GM12865 (cell line): Measurements from ENCODE around the gene DLG3.

Experiments
- DNase-seq: peaks from one replicate; pipeline ENCODE4 v3.0.0; 2010; ENCODE audit warnings: low read depth
- H3K4me3 ChIP-seq: 2 replicates; pipeline ENCODE4 v1.5.1; 2011; ENCODE audit warnings: mild to moderate bottlenecking, low read depth, low read length, control low read depth
- TF ChIP-seq, protein P1 (sequence below): IDR thresholded peaks from 2 replicates; pipeline ENCODE4 v1.5.1; 2011; ENCODE audit warnings: low read length, control low read depth, low read depth, inconsistent platforms; ENCODE audit not compliant: insufficient read depth; ENCODE audit errors: missing control alignments

The DLG3 gene

GRCh38 chrX:70476934-70477733, 32.5 kb downstream of the DLG3 start:
- TF ChIP-seq, protein P1, sequence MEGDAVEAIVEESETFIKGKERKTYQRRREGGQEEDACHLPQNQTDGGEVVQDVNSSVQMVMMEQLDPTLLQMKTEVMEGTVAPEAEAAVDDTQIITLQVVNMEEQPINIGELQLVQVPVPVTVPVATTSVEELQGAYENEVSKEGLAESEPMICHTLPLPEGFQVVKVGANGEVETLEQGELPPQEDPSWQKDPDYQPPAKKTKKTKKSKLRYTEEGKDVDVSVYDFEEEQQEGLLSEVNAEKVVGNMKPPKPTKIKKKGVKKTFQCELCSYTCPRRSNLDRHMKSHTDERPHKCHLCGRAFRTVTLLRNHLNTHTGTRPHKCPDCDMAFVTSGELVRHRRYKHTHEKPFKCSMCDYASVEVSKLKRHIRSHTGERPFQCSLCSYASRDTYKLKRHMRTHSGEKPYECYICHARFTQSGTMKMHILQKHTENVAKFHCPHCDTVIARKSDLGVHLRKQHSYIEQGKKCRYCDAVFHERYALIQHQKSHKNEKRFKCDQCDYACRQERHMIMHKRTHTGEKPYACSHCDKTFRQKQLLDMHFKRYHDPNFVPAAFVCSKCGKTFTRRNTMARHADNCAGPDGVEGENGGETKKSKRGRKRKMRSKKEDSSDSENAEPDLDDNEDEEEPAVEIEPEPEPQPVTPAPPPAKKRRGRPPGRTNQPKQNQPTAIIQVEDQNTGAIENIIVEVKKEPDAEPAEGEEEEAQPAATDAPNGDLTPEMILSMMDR, result no peak
- H3K4me3 ChIP-seq, result no peak overlapping the region
- DNase-seq, result no peak

DNA sequence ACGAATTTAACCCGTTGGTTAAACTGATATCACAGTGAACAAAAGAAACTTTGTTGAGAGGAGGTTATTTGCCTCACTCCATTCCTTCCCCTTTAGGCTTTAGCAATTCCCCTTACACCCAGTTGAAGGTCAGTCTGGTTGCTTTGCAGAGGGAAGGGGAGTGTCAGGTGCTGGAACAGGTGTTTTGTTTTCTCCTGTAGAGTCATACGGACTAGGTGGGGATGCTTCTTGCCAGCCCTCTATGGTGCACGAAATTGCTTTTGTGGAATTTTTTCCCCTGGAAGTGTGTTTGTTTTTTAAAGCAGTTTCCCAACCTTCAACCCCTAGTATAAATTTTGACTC, 33.1 kb downstream of the DLG3 start:
- TF ChIP-seq, protein P1, result no peak
- H3K4me3 ChIP-seq, result no peak overlapping the region
- no peak for DNase-seq

- H3K4me3 ChIP-seq, result no peak overlapping the region
- no peak for DNase-seq
- TF ChIP-seq, protein P1, result no peak
These were observed 34.1 kb downstream of the DLG3 start for GRCh38 chrX:70478526-70479245.

DNA sequence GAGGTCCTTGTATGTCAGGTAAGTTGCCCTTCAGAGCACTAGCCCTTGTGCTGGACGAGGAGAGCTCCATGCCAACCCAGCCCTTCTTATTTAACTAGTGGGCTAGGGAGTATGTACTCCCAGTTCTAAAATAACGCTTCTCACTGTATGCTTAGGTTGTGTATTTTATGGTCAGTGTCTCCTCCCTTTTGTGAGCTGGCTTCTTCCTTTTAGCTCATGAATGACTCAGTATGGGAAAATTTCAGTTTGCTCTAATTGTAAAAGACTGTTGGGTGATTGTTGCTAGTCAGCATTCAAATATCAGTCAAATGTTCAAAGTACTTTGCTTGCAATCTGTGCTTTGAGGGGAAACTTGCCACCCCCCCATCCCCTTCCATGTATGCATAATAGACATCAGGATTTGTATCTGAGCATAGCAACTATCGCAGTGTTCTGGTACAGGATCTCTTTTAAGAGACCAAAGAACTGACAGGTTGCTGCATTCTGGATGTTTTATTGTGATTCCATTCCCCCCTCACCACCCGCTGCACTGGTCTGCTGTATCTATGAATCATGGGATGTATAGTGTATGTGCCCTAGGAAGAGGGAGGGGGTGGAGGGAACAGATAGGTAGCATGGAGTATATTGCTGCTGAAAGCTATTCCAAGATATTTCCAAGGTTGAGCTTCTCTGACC, 34.7 kb downstream of the DLG3 start:
- DNase-seq, result no peak
- H3K4me3 ChIP-seq, result no peak overlapping the region

DNA sequence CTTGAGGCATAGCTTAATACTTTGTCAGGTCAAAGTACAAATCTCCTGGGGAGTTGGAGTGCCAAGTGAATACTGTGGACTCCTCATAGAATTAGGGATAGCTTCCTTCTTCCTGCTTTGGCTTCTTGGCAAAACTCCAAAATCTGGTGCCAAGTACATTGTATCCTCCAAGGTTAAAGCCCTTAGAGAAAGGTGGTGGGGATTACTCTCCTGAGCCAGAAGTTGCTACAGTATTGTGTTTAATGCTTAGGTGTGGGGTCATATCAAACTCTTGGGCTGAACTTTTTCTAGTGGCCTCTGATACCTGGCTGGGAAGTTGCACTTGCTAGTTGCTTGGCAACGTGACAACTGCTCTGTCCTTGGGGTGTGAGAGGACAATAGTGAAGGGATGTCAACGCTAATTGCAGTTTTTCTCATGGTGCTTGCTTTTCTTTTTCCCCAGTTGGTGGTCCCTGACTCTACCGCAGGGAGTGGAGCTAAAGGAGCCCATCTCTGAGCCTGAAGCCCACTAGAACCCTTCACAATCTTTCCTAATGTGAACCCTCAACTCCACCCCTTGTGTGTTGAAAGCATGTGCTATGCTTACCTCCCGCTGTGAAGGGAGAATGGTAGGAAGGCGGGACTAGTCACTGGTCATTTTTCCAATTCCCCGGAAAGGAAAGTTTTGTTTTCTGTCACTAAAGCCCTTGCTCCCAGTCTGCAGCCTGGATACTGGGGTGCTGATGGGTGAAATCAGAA, 35.5 kb downstream of the DLG3 start:
- TF ChIP-seq, protein P1, result no peak
- no peak for DNase-seq
- no peak overlapping the region for H3K4me3 ChIP-seq

More for the DNA sequence above, 34.7 kb downstream of the DLG3 start:
- TF ChIP-seq, protein P1, result no peak

GRCh38 chrX:70480660-70481018, 36.0 kb downstream of the DLG3 start:
- H3K4me3 ChIP-seq, result no peak overlapping the region
- TF ChIP-seq, protein P1, result no peak

More at GRCh38 chrX:70480660-70481018, 36.0 kb downstream of the DLG3 start:
- DNase-seq, result no peak
